Kidney (tissue), 14 donors: ENCODE results near the gene RALY. TPM values are rescaled to one million over a fixed set of nuclear protein-coding genes. Genes with fewer than 3 reads are reported as not detected.

Source experiments
- DNase-seq, 5 donors: peaks; one replicate each; pipeline ENCODE4 v3.0.0-alpha.2; 2013 to 2020
- FAIRE-seq: peaks from 2 replicates; lab custom pipeline; 2012; peaks lifted over from hg19 to GRCh38; lab: Jason Lieb, UNC
- H3K27ac ChIP-seq, 2 donors: one replicate each; pipeline ENCODE4 v1.7.0; 2013; ENCODE audit warnings: low read depth in 2 of 2, low read length in 2 of 2, inconsistent platforms in 1 of 2
- H3K27me3 ChIP-seq: one replicate; pipeline ENCODE4 v1.7.1; 2013; ENCODE audit warnings: low read length, inconsistent platforms; ENCODE audit not compliant: control insufficient read depth, insufficient read depth
- H3K36me3 ChIP-seq, 3 donors: one replicate each; pipeline versions ENCODE4 v1.7.0 to v1.7.1; 2013; ENCODE audit warnings: low read length in 3 of 3, control low read depth in 1 of 3, inconsistent platforms in 1 of 3; ENCODE audit not compliant: insufficient read depth in 3 of 3, control insufficient read depth in 2 of 3
- H3K4me1 ChIP-seq, 3 donors: one replicate each; pipeline versions ENCODE4 v1.7.0 to v1.7.1; 2013; ENCODE audit warnings: low read length in 3 of 3, inconsistent platforms in 1 of 3, low read depth in 1 of 3; ENCODE audit not compliant: control insufficient read depth in 2 of 3, insufficient read depth in 2 of 3
- H3K4me3 ChIP-seq, 3 donors: one replicate each; pipeline versions ENCODE4 v1.7.0 to v1.8.1; 2013; ENCODE audit warnings: low read length in 3 of 3, control low read depth in 1 of 3, inconsistent platforms in 1 of 3
- H3K9ac ChIP-seq, 3 donors: one replicate each; pipeline versions ENCODE4 v1.7.0 to v1.7.1; 2013; ENCODE audit warnings: low read length in 3 of 3, control low read depth in 1 of 3, inconsistent platforms in 1 of 3
- H3K9me3 ChIP-seq, 3 donors: one replicate each; pipeline versions ENCODE4 v1.7.0 to v1.7.1; 2013; ENCODE audit warnings: low read length in 3 of 3, control low read depth in 1 of 3, inconsistent platforms in 1 of 3; ENCODE audit not compliant: control insufficient read depth in 2 of 3, insufficient read depth in 1 of 3
- intact Hi-C: fragments of 100-400 bp; cut with DNase I; formaldehyde crosslinking; loops from one replicate; pipeline ENCODE4 v1.11.1; 2022
- polyA plus RNA-seq: library from polyadenylated mRNA; stranded (reverse); fragments of 350-450 nt; fragmentation: Illumina TruSeq; extraction: RNeasy Lipid Tissue Mini Kit (QIAGEN cat#74804); gene quantifications from one replicate; pipeline ENCODE4 v1.2.3, GENCODE V29; 2014; ENCODE audit warnings: low read depth, low replicate concordance; ENCODE audit not compliant: insufficient read depth
- total RNA-seq: library from RNA; stranded (reverse); fragmentation: NEBNext Ultra II Directional; extraction: Animal tissue kit (Norgen Biotek cat#: 25700); gene quantifications from one replicate; pipeline ENCODE4 v1.2.1, GENCODE V29; 2021
- TF ChIP-seq, protein P1 (sequence below): IDR thresholded peaks from 3 replicates; pipeline ENCODE4 v1.5.1; 2012; ENCODE audit warnings: mild to moderate bottlenecking, moderate library complexity, borderline replicate concordance; ENCODE audit not compliant: insufficient read depth; ENCODE audit errors: extremely low read depth
- donor health status: control.
- donor health status: control.
- donor health status: control.
- donor health status: control.
- donor health status: control.
- donor health status: DM: yes; HTN: yes; CAD: no.
- donor health status: Normal renal cell carcinoma (clear cell type).

Gene RALY
- total and polyA plus RNA-seq, 2 donors from 2014 or later, result 119 to 138 TPM

DNA sequence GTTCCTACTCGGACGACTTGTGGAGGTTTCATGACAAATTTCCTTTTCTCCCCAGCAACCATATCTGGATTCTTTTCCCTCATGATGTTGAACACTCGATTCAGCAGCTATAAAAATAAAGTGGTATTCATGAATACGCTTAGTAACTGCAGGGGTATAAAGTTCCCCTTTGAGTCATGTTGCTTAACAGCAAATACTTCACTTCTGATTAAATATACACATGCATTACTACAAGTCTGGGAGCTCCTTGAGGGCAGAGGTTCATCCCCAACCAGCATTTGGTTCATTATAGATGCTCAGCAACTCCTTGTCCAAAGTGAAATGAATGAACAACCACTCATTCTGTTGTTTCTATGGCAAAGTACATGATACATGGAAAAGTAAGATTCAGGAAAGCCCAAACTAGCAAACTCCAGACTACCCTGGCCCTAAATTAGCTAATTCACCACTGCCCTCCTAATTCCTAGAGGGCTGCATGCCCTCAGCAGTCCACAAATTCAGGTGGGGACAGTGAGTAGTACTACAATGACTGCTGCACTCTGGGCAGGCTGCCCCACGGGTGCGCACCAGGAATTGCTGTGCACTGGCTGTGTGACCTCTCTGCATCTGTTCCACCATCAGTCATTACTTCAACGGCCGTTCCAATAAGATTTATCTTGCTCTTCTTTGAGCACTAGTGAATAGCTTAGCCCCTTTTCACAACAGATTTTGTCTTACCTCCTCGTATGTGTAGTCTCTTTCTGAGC is 103.2 kb downstream of the RALY start:
- intact Hi-C loops, result no loop called here
- no peak for FAIRE-seq

GRCh38 chr20:34098570-34098969 is 104.9 kb downstream of the RALY start:
- TF ChIP-seq, protein P1, sequence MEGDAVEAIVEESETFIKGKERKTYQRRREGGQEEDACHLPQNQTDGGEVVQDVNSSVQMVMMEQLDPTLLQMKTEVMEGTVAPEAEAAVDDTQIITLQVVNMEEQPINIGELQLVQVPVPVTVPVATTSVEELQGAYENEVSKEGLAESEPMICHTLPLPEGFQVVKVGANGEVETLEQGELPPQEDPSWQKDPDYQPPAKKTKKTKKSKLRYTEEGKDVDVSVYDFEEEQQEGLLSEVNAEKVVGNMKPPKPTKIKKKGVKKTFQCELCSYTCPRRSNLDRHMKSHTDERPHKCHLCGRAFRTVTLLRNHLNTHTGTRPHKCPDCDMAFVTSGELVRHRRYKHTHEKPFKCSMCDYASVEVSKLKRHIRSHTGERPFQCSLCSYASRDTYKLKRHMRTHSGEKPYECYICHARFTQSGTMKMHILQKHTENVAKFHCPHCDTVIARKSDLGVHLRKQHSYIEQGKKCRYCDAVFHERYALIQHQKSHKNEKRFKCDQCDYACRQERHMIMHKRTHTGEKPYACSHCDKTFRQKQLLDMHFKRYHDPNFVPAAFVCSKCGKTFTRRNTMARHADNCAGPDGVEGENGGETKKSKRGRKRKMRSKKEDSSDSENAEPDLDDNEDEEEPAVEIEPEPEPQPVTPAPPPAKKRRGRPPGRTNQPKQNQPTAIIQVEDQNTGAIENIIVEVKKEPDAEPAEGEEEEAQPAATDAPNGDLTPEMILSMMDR, result no peak
- Histone ChIP-seq H3K4me1 (no peaks in the 10 kb centered on the region), H3K4me3 (no peak overlapping the region), H3K9me3 (no peaks in the 10 kb centered on the region), H3K9ac (no peak overlapping the region), H3K36me3 (peaks cover 7 to 53% (median 37%) of the 10 kb centered on the region in 3 donors), H3K27ac (no peak overlapping the region), H3K27me3 (no peaks in the 10 kb centered on the region)
- intact Hi-C loops, result no loop called here
- DNase-seq (no peak), FAIRE-seq (no peak)

More for the DNA sequence above, 103.2 kb downstream of the RALY start:
- TF ChIP-seq, protein P1, result no peak
- no peak overlapping the region for H3K4me3 ChIP-seq
- no peaks in the 10 kb centered on the region for H3K9me3 ChIP-seq
- H3K4me1 ChIP-seq, result no peaks in the 10 kb centered on the region
- H3K27ac ChIP-seq, result no peak overlapping the region
- no peak for DNase-seq
- H3K36me3 ChIP-seq, result peaks cover 9 to 55% (median 36%) of the 10 kb centered on the region in 3 donors
- no peak overlapping the region for H3K9ac ChIP-seq
- H3K27me3 ChIP-seq, result no peaks in the 10 kb centered on the region

DNA sequence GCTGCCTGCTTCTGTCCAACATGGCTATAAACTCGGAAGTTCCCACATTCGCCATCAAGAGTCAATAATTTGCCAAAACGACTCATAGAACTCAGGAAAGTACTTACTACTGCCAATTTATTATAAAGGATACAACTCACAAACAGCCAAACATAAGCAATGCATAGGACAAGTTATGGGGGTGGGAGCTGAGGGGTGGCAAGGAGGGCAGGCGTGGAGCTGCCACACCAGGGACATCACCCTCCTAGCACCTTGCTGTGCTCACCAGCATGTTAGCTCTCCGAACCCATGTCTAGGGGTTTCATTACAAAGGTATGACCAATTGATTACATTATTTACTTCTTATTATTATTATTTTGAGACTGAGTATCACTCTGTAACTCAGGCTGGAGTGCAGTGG is 106.0 kb downstream of the RALY start:
- DNase-seq, result no peak
- no peak overlapping the region for H3K4me3 ChIP-seq
- no peaks in the 10 kb centered on the region for H3K27me3 ChIP-seq
- peaks cover 11 to 56% (median 40%) of the 10 kb centered on the region in 3 donors for H3K36me3 ChIP-seq
- FAIRE-seq, result no peak
- H3K9me3 ChIP-seq, result no peaks in the 10 kb centered on the region
- no peak overlapping the region for H3K27ac ChIP-seq
- TF ChIP-seq, protein P1, result no peak
- intact Hi-C loops, result no loop called here
- H3K9ac ChIP-seq, result no peak overlapping the region
- no peaks in the 10 kb centered on the region for H3K4me1 ChIP-seq
